Iris pigment epithelial cell (primary cell): ENCODE measurements around the gene PTPN20.

Experiments
- DNase-seq: peaks from one replicate; pipeline ENCODE4 v3.0.0-alpha.2; 2011; ENCODE audit warnings: low read depth

PTPN20 gene

GRCh38 chr10:47021850-47022249 lies 110.6 kb downstream of the PTPN20 start:
- no peak for DNase-seq

GRCh38 chr10:47022311-47023131 lies 111.3 kb downstream of the PTPN20 start:
- no peak for DNase-seq

GRCh38 chr10:47023237-47024045 lies 112.2 kb downstream of the PTPN20 start:
- DNase-seq, result no peak

GRCh38 chr10:47024046-47024322 lies 112.8 kb downstream of the PTPN20 start:
- no peak for DNase-seq

DNA sequence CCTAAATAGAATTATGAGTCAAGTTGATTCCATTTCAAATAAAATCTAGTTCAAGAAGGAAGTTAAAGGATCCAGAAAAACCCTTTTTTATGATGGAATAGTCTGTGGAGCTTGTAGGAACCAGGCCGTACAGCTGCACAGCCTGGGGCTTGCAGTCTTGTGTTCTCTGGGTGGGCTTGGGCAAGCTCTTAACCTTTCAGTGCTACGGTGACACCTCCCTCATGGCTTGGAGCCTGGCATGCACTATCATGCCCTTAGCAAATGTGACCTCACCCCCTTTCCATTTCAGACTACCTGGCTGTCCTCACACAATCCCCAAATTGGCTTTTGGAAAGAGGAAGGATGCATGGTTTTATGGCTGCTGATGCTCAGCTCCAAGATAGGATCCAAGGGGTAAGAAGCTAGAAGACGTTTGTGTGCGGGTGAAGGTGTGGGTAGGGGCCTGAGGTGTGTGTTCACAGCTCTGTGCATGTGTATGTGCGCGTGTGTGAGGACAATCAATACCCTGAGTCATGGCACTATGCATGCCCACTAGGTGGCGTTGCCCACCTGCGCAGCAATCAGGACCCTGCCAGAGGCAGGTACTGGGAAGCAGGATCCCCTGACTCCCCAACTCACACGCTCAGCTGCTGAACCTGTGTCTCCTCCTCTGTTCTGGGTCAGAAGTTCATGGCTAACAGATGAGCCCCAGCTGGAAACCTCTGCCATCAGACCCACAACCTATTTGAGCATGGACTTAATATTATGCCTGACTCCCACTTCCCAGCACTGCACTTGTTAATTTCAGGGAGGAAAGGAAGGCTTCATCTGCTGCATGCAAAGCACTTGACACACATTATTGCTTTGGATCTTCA lies 113.4 kb downstream of the PTPN20 start:
- peak; percentile 54 for DNase-seq

DNA sequence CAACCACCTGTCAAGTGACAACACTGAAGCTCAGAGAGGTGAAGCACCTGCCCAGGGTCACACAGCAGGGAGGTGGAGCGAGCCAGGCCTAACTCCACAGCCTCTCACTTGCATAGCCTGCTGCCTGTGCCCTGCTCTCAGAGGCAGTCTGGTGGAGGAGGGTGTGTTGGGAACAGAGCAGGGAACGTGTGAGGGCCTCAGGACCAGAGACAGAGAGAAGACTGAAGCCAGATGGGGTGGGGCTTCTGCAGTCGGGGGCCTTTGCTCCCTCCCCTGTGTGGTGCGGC lies 114.0 kb downstream of the PTPN20 start:
- DNase-seq, result no peak

DNA sequence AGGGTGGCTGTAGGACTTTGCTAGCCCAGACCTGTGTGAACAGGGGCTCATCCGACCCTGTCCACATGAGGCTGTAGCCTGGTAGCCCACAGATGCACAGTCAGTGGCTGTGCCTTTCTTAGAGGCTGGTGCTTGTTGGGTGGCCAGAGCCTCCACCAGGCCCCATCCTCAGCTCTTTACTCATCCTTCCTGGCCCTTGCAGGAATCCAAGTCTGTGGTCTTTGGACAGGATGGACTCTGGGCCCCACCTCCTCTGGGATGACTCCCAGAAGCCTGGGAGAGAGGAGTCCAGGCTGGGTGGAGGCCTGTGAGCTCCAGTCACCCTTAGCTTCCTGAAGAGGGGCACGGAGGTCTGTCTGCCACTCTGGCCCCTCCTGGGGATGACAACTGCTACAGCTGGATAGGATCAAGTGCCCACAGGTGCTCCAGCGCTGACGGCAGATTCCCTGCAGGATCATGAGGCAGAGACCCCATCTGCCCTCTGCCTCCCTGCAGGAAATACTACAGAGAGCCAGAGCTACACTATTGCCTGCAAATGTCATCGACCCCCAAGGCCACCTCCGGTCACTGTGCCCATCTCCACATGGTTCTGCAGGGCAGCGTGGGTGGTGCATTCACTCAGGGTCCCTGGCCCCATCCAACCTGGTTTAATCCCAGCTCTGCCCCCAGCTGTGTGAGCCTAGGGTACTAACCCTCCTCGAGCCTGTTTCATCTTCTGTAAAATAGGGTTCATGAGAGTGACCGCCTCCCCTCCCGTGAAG lies 114.5 kb downstream of the PTPN20 start:
- DNase-seq, result peak; percentile 21

DNA sequence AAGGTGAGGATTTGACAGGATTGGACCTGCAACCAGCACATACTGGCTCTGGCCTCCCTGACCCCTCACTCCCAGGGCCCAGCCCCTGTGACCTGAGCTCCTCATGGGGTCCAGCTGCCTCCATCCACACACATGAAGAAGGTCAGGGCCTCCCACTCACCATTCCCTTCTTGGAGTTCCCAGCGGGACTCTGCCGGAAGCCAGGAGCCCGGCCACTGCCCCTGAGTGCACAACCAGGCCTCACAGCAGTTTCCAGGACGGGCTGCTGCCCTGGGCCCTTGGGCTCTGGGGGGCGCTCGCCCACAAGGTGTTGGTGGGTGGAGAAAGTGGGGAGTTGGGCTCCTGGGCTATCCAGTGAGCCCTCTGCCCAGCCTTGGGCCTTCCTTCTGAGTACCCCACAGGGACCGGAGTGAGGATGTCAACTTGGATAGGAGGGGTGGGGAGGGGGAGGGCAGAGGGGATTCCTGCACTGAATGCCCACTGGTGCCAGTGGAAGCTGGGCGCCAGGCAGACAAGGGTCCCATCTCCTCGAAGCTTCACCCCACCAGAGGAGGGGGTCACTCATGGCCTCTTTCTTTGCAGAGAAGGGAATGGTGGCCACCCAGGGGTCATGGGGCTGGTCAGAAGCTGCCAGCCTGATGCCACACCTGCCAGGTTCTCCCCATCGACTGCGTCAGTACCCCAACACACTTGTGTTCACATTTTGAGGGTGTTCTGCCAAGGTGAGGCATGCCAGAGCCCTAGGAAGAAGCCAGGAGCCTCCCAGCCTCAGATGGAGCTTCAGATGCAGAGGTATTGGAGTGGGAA lies 115.3 kb downstream of the PTPN20 start:
- DNase-seq, result no peak

- no peak for DNase-seq
Observed at GRCh38 chr10:47027108-47027783, 116.0 kb downstream of the PTPN20 start.

GRCh38 chr10:47027784-47028260 lies 116.6 kb downstream of the PTPN20 start:
- no peak for DNase-seq

DNA sequence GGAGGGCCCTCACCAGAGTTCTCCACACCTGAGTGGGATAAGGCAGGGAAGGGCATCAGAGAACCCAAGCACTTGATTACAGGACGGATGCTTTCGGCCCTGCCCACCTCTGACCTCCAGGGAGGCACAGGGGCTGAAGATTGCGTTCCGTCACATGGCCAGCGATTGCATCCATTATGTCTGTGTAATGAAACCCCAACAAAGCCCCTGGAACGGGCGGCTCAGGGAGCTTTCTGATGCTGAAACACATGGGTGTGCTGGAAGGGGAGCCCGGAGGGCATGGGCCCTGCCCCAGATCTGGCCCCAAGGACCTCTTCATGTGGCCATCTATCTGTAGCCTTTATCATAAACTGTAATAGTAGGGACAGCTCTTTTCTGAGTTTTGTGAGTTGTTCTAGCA lies 117.2 kb downstream of the PTPN20 start:
- no peak for DNase-seq

DNA sequence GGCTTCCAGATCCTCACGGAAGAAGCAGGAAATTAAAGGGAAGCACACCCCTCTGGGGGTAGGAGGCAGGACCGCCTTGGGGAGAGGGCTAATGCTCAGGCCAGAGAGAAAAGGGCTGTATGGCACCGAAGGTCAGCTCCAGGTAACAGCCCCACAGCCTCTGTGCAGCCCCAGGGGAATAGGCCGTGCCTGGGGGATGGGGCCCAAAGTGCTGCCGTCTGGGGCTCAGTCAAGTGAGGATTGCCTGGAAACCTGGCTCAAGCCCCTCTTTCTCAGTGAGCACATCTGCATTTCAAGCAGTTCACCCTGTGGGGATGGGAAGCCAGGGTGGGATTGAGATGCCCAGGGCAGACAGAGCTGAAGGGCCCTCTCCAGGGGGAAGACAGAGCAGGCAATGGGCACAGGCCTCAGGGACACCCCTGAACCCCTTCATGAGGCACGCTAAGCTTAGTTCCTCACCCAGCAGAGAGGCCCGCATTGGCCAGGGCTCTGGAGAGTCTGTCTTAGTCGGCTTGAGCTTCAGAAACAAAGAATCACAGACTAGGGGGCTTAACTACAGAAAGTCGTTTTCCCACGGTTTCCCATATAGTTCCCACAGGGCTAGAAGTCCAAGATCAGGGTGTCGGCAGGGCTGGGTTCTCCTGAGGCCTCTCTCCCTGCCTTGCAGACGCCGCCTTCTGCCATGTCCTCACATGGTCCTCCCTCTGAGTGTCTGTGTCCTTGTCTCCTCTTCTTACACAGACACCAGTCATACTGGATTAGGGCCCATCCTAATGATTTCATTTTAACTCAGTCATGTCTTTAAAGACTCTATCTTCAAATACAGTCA lies 118.2 kb downstream of the PTPN20 start:
- DNase-seq, result no peak

DNA sequence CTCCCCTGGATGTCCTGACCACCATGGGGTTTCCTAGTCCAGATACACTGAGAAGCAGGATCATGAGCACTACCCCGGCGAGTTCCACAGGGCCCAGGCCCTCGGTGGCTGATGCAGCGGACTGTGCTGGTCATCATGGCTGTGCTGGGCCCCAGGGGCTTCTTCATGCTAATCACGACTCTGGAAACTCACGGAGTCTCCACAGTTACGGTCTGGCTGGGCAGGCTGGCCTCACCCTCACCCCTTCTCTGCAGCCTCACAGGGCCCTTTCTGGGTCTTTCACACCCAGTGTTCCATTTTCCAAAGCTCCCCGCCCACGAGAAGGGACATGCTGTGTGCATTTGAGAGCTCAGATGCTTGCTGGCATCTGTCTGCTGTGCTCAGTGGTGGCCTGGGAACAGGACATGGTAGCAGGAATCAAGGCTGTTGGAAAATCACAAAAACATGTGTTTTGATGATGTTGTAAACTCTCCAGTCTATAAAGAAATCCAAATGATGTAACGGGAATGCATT lies 119.0 kb downstream of the PTPN20 start:
- DNase-seq, result no peak

DNA sequence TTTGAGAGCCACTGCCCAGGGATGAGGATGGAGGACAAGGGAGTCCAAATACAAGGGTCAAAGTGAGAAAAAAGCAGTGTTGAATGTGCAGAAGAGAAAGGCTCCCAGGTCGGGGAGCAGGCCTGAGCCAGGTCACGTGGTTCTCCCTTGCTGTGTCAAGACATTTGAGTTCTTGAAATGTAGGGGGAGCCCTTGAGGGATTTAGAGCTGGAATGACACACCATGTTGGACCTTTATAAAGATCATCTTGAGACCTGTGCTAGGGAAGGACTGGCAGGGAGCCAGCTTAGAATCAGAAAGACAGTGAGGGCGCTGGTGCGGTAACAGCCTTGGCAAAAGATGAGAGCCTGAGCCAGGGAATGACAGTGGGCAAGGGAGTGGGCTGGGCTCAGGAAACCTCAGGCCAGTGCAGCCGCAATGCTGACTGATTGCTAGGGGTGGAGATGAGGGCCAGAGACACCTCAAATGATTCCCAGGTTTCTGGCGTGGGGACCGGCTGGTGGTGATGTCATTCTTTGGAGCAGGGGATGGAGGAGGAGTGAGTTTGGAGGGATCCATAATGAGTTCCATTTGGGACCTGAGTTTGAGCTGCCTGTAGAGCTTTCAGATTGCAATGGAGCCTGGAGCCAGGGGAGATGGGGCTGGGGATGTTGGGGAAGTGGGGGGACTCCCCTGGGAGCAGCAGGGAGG lies 120.1 kb downstream of the PTPN20 start:
- peak; percentile 14 for DNase-seq

- DNase-seq, result peak; percentile 39
Observed at GRCh38 chr10:47031901-47032465, 120.8 kb downstream of the PTPN20 start.

GRCh38 chr10:47033081-47033480 lies 121.9 kb downstream of the PTPN20 start:
- DNase-seq, result no peak

DNA sequence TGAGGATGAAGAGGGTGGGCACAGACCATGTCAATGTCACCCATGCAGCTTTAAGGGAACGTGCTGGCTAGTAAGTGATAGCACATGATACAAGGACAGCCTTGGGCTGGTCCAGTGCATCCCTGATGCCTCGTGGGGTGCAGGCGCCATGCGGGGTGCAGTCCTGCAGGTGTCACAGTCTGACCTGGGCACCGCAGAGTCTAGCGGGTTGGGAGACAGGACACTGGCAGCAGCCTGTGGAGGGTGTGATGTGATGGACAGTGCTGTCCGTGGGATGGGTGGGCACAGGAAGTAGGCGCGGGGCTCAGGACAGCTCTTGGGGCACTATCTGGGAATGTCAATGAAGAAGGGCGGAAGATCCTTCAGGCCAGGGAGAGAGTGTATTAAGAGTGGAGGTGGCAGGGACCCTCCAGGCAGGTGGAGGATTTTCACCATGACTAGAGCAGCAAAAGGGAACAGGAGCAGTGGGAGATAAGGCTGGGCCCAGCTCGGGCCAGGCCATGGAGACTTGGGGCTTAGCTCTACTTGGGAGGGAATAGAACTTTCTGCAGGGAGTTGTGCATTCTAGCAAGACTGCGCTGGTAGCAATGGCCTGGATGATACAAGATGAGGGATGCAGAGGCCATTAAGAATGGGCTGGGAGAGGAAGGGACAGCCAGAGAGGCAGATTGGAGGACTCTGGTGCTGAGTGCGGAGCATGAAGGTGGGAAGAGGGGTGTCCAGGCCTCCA lies 122.5 kb downstream of the PTPN20 start:
- DNase-seq, result no peak
